HG03558 (cell line): Measurements from ENCODE around the gene EML6.

Experiments
- ATAC-seq: cut with Tn5 transposase; IDR thresholded peaks from one replicate; pipeline ENCODE4 v1.9.1; 2021; ENCODE audit warnings: moderate number of reproducible peaks; ENCODE audit not compliant: unreplicated experiment; ENCODE audit errors: extremely low read depth

EML6 gene

DNA sequence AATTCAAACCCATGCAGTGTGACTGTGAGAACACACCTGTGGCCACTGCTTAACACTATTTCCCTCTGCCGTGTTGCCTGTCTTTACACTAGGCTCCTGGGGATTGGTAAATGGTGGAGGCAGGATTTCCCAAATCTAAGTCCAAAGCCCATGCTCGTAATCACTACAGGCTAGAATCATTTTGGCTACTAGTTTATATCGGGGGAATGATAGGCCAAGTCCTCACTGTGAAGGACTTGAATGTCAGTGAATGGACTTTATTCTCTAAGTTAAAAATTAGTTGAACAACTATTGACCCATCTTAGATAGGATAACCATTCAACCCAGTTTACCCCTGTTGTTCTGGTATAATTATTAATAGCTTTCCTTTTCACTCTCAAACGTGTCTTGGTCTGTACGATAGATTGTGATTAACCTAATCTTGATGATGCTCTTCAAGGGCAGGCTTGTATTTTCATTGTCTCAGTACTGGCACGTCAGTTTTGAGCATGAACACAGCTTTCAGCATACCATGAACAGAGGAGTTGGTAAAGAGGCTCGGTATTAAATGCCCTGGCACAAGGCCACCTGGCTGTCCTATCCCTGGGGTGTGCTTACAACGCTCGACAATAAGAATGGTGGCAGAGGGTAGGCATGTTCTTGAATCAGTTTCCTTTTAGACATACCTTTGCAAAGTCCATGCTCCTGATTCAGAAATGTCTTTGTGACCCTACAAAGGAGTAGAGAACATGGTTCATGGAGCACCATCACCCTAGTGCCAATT is 177.9 kb downstream of the EML6 start:
- no peak for ATAC-seq

- no peak for ATAC-seq
Measured at GRCh38 chr2:54902763-54903162, 179.3 kb downstream of the EML6 start.

DNA sequence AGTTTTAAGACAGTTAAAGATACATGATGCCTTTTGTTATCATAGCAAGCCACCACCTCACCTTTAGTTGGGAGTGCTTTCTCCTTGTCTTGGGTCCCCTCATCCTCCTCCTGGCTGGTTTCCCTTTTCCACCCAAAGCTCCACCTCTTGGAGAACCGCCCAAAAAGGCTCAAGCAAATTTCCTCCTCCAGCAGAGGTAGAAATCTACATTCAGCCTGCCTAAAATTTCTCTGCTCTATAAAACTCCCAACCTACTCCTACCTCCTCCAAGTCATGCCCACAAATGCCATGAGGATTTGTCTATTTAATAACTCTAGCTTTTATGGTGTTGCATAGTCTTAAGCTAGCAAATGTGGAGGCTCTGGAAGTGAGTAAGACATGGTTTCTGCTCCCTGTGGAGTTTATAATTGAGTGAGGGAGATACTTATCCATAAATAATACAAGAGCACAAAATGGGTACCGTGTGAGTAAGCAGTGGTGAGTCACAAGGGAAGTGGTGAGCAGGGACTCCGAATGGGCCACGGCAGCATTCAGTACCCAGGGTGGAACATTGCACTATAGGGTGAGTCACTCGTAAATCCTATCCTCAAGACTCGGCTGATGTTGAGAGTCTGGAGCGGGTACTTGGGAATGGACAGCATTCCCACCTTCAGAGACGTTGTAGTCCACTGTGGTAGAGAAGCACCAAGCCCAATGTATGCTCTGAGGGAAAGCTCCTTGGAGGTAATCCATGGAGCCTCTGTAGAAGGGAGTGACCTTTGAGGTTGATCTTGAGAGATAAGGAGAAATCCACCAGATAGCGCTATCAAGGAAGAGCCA is 180.5 kb downstream of the EML6 start:
- no peak for ATAC-seq

GRCh38 chr2:54904836-54905235 is 181.4 kb downstream of the EML6 start:
- ATAC-seq, result no peak

DNA sequence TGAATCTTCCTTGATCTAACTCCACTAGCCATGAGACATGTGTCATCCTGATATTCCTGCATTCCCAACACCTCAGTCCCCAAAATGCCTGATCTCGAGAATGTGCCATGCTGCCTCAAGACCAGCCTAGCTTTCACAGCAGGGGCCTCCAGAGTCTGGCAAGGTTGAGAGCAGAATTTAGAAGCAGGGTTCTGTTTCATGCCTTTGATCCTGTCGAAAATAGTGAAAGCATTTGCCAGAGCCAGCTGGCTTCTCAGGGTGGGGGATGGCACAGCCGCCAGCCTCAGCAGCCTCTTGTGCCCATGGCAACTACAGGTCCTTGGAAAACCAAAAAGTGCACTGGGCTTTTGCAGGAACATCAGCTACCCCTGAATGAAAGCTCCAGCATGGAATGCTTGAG is 183.3 kb downstream of the EML6 start:
- ATAC-seq, result no peak

GRCh38 chr2:54907663-54908062 is 184.2 kb downstream of the EML6 start:
- no peak for ATAC-seq

- no peak for ATAC-seq
Measured at GRCh38 chr2:54908591-54908990, 185.1 kb downstream of the EML6 start.

DNA sequence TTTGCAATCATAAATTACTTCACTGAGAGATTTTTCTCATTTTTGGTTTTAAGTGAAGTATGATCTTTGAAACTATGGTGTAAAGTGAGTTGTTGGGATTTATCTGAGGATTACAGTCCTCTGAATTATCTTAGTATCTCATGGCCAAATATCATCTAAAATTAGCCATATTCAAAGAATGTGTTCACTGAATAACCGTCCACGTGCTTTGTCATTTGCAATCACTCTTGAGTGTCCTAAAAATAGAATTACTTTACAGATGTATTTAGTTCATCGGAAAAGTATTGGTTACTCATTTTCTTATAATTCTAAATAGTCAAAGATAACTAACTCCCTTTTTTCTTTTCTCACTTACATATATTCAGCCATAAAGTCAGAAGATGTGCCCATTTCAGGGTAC is 185.5 kb downstream of the EML6 start:
- ATAC-seq, result no peak

DNA sequence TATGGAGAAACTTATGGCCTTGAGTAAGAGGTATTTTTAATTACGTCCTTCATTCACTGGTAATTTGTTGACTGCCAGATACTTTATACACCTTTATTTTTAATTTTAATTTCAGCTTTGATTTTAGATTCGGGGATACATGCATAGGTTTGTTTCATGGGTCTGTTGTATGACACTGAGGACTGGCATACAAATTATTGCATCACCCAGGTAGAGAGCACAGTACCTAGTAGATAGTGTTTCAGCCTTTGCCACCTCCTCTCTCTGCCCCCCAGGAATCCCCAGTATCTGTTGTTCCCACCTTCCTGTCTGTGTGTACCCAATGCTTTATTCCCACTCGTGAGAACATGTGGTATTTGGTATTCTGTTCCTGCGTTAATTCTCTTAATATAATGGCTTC is 188.8 kb downstream of the EML6 start:
- ATAC-seq, result no peak

GRCh38 chr2:54912893-54913292 is 189.4 kb downstream of the EML6 start:
- no peak for ATAC-seq

DNA sequence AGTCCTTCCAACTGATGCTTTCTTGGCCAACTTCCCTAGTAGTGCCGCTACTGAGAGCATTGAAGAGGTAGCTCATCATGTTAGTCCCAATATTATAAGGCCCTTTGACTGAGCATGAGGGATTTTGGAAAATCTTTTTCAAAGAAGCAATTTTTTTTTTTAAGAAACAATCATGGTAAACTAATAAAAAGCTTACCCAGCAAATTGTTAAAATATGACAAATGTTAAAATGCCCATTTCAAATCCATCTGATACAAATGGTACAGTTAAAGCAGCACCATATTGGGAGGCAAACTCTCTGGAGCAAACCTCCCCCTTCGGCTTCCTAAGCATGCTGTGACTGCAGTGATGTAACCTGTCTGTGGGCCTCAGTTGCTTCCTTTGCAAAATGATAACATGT is 191.2 kb downstream of the EML6 start:
- no peak for ATAC-seq

DNA sequence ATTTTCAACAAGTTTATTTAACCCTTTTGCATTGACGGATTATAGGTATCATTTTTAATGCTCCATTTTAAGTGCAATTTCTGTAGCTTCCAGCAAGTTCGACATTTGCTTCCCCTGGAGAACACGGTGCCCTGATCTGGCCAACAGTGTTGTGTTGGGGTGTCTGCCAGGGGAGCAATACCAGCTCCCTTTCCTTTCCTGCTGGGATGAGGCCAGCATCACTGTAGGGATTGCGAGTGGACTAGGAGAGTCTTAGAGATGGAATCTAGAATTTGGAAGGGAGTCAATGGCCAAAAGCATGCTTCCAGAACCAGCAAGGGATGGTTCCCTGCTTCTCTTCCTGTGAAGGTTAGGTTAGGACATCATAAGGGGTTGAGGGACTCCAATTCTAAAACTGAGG is 191.6 kb downstream of the EML6 start:
- no peak for ATAC-seq

DNA sequence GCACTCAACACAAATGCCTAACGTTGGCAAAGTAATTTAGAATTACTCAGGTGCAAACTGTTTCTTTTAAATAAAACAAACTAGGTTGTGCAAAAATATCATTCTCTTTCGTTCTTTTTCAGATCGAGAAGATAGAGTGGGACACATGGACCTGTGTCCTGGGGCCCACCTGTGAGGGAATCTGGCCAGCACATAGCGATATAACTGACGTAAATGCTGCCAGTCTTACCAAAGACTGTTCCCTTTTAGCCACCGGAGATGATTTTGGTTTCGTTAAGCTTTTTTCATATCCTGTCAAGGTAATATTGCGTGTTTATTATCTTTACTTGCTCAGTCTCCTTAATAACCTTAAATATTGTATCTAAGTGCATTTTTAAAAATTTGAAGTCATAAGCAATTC is 193.2 kb downstream of the EML6 start:
- ATAC-seq, result no peak

DNA sequence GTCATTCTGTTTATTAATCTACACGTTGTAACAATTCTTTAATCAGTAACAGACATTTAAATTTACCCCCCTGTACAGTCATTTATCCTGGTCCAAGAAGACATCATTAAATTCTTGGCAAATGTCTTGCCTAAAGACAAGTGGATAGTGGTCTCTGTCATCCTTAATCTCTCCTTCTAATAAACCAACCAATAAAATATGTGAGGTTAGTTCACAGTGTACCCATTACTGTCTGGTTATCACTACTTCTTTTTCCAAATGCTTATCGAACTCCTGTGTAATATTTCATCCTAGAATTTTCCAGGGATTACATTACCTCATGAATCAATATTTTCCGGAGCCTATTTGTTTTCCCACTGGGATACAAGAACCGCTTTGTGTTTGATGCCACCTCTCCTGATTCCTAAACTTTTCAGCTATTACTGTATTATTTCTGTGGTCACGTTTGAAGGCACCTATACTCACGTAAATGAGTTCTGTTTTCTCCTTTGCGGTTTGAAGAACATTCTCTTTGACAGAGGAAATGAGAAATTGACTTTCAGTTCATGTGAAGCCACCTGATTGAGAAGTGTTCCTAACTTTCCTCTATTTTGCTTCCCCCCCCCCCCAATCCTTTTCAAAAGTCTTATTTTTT is 195.3 kb downstream of the EML6 start:
- no peak for ATAC-seq

- no peak for ATAC-seq
Measured at GRCh38 chr2:54920660-54921059, 197.2 kb downstream of the EML6 start.

- no peak for ATAC-seq
Measured at GRCh38 chr2:54924121-54924520, 200.7 kb downstream of the EML6 start.

DNA sequence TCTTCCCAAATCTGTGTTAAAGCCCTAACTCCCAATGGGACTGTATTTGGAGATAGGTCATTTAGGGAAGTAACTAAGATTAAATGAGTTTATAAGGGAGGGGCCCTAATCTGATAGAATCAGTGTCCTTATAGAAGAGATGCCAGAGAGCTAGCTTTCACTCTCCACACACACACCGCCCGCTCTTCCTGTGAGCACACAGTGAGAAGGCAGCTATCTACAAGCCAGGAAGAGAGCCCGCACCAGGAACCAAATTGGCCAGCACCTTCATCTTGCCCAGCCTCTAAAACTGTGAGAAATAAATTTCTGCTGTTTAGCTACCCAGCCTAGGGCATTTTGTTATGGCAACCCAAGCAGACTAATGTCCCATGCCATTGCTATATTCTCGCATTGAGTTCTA is 201.6 kb downstream of the EML6 start:
- ATAC-seq, result no peak

DNA sequence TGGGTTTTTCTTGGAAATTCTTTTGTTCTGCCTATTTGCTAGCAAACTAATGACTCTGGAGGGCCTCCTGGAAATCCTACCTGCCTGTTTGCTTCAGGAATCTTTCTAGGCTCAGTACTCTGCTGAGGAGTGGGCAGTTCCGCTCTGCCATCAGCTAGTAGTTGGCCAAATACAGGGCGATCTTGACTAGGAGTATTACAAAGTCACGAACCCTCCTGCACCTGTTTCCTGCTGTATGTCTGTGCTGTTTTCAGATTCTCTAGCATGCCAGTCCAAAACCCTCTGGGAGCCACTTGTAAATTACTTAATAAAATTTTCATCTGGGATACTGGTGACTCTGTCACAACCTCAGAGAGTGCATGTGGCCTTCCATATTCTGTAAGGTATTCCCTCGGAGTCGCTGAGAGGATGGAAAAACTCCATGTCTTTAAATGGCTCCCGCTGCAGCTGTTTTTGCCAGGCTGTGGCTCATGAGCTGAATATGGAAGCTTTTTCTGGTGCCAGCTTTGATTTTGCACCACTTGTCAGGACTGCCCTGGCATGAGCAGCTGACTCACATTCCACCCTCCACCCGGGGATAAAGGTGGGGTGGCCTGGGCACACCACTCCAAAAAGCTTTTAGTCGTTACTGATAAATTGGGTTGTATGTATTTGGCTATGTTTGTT is 203.8 kb downstream of the EML6 start:
- ATAC-seq, result no peak

GRCh38 chr2:54927751-54928615 is 204.5 kb downstream of the EML6 start:
- ATAC-seq, result no peak

DNA sequence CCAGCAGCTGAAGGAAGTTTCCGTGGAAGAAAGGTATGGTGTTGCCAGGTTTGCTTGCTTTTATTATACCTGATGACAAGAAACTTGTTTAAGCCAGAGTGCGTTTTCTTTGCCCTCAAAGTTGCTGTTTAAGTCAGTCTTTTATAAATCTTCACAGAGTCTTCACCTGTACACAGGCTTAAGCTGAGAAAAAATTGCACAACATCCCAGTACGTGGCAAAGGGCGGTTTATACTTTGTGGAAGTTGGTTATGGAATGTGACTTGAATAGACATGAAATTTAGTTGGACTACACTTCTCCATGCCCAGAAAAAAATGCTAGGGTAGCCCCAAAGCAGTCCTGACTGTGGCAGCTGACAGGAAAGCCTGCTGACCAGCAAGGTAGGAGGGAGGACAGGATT is 205.3 kb downstream of the EML6 start:
- ATAC-seq, result no peak
